ENCODE results near the gene MXRA7.

GRCh38 chr17:76670020-76670717, 40.6 kb downstream of the MXRA7 start:
- TF ChIP-seq CTCF (IDR thresholded peaks at IDR 0.05; ENCODE audit: low read depth, low read length, missing input control) (no peak), SP1 (IDR thresholded peaks at IDR 0.05) (no peak), JUND (IDR thresholded peaks at IDR 0.05) (no peak), REST (IDR thresholded peaks at IDR 0.05) (no peak), HNF4A (conservative IDR thresholded peaks at IDR 0.05) (no peak), EGR1 (IDR thresholded peaks at IDR 0.05; ENCODE audit: low read depth in 2 of 2) (no peak), HNF4G (IDR thresholded peaks at IDR 0.05) (no peak), TAF1 (conservative IDR thresholded peaks at IDR 0.05) (no peak), RAD21 (IDR thresholded peaks at IDR 0.05) (no peak)
- TF ChIP-seq, protein P1, sequence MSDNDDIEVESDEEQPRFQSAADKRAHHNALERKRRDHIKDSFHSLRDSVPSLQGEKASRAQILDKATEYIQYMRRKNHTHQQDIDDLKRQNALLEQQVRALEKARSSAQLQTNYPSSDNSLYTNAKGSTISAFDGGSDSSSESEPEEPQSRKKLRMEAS (IDR thresholded peaks at IDR 0.05) = no peak
- TF ChIP-seq, protein P2, sequence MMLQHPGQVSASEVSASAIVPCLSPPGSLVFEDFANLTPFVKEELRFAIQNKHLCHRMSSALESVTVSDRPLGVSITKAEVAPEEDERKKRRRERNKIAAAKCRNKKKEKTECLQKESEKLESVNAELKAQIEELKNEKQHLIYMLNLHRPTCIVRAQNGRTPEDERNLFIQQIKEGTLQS (IDR thresholded peaks at IDR 0.05) = no peak
- TF ChIP-seq, protein P3, sequence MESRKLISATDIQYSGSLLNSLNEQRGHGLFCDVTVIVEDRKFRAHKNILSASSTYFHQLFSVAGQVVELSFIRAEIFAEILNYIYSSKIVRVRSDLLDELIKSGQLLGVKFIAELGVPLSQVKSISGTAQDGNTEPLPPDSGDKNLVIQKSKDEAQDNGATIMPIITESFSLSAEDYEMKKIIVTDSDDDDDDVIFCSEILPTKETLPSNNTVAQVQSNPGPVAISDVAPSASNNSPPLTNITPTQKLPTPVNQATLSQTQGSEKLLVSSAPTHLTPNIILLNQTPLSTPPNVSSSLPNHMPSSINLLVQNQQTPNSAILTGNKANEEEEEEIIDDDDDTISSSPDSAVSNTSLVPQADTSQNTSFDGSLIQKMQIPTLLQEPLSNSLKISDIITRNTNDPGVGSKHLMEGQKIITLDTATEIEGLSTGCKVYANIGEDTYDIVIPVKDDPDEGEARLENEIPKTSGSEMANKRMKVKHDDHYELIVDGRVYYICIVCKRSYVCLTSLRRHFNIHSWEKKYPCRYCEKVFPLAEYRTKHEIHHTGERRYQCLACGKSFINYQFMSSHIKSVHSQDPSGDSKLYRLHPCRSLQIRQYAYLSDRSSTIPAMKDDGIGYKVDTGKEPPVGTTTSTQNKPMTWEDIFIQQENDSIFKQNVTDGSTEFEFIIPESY (IDR thresholded peaks at IDR 0.05) = no peak

Measured in liver (tissue), 3 donors.